ENCODE data around the gene WDR41. TPM values are rescaled to one million over a fixed set of nuclear protein-coding genes. Genes with fewer than 3 reads are reported as not detected.
"Not testable (repeated sequence)": the region's sequence is repeated elsewhere in the genome, so short reads cannot be mapped to it uniquely, and the experiment has no call there.

WDR41 gene
- total RNA-seq, 1 experiment from 2014 or later = 54.1 TPM

GRCh38 chr5:77389746-77390145 is 102.4 kb downstream of the WDR41 start:
- no peak overlapping the region for H3K9ac ChIP-seq (ENCODE audit: low read length)
- H3K36me3 ChIP-seq (ENCODE audit: control insufficient read depth in 1 of 2, insufficient read depth in 2 of 2, low read length in 2 of 2) = no peaks in the 10 kb centered on the region
- H3K27ac ChIP-seq (ENCODE audit: low read depth, low read length) = no peak overlapping the region
- CTCF ChIA-PET = no interaction called here
- H3K4me1 ChIP-seq (ENCODE audit: control insufficient read depth in 1 of 2, insufficient read depth in 2 of 2, low read length in 2 of 2) = no peaks in the 10 kb centered on the region
- BruUV-seq (replicated peaks) = no TSS peak
- H3K4me3 ChIP-seq (replicated peaks in 1 of 2; ENCODE audit: low read depth in 1 of 2, low read length in 2 of 2) = no peak overlapping the region
- TF ChIP-seq YY1 (IDR thresholded peaks at IDR 0.05; ENCODE audit: extremely low read depth, insufficient replicate concordance, low read depth, low read length) (no peak), ZNF274 (IDR thresholded peaks at IDR 0.05; ENCODE audit: low read depth, low read length) (no peak)
- intact Hi-C loops (cut with micrococcal nuclease) = no loop called here
- H4K20me1 ChIP-seq (ENCODE audit: insufficient read depth) = no peaks in the 10 kb centered on the region
- no peaks in the 10 kb centered on the region for H3K27me3 ChIP-seq (ENCODE audit: insufficient read depth, low read length)
- H3K4me2 ChIP-seq (ENCODE audit: low read length) = no peak overlapping the region
- no peak for ATAC-seq
- no peaks in the 10 kb centered on the region for H3K79me2 ChIP-seq (ENCODE audit: insufficient read depth, low read length)
- DNase-seq (ENCODE audit: low read depth, low spot score) = no peak
- POLR2A ChIA-PET = no interaction called here
- H3K9me2 ChIP-seq (ENCODE audit: insufficient read depth) = no peaks in the 10 kb centered on the region
- no peaks in the 10 kb centered on the region for H3K9me3 ChIP-seq (ENCODE audit: control insufficient read depth in 1 of 2, insufficient read depth in 1 of 2, low read depth in 1 of 2, low read length in 2 of 2)
- RAD21 ChIA-PET (ENCODE audit: low non-redundant PET in 1 of 2, low total read pairs in 2 of 2, uncharacterized antibody in 2 of 2, unreplicated experiment in 2 of 2) = no interaction called here
- no peak overlapping the region for H2AFZ ChIP-seq (ENCODE audit: low read depth, low read length, poor library complexity, severe bottlenecking)

DNA sequence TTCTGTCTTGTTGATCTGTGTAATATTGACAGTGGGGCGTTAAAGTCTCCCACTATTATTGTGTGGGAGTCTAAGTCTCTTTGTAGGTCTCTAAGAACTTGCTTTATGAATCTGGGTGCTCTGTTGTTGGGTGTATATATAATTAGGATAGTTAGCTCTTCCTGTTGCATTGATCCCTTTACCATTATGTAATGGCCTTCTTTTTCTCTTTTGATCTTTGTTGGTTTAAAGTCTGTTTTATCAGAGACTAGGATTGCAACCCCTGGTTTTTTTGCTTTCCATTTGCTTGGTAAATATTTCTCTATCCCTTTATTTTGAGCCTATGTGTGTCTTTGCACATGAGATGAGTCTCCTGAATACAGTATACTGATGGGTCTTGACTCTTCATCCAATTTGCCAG is 105.8 kb downstream of the WDR41 start:
- H3K4me2 ChIP-seq (ENCODE audit: low read length); CTCF ChIA-PET; H3K36me3 ChIP-seq (ENCODE audit: control insufficient read depth in 1 of 2, insufficient read depth in 2 of 2, low read length in 2 of 2); H3K9ac ChIP-seq (ENCODE audit: low read length); H4K20me1 ChIP-seq (ENCODE audit: insufficient read depth); POLR2A ChIA-PET; ATAC-seq; BruUV-seq (replicated peaks); RAD21 ChIA-PET (ENCODE audit: low non-redundant PET in 1 of 2, low total read pairs in 2 of 2, uncharacterized antibody in 2 of 2, unreplicated experiment in 2 of 2); DNase-seq (ENCODE audit: low read depth, low spot score); H3K27me3 ChIP-seq (ENCODE audit: insufficient read depth, low read length); H3K79me2 ChIP-seq (ENCODE audit: insufficient read depth, low read length); H2AFZ ChIP-seq (ENCODE audit: low read depth, low read length, poor library complexity, severe bottlenecking); intact Hi-C loops (cut with micrococcal nuclease); H3K9me3 ChIP-seq (ENCODE audit: control insufficient read depth in 1 of 2, insufficient read depth in 1 of 2, low read depth in 1 of 2, low read length in 2 of 2); H3K27ac ChIP-seq (ENCODE audit: low read depth, low read length); H3K4me3 ChIP-seq (replicated peaks in 1 of 2; ENCODE audit: low read depth in 1 of 2, low read length in 2 of 2); H3K4me1 ChIP-seq (ENCODE audit: control insufficient read depth in 1 of 2, insufficient read depth in 2 of 2, low read length in 2 of 2); H3K9me2 ChIP-seq (ENCODE audit: insufficient read depth): not testable (repeated sequence)

GRCh38 chr5:77383336-77383735 is 108.8 kb downstream of the WDR41 start:
- ATAC-seq; BruUV-seq (replicated peaks); H2AFZ ChIP-seq (ENCODE audit: low read depth, low read length, poor library complexity, severe bottlenecking); intact Hi-C loops (cut with micrococcal nuclease); H3K9me3 ChIP-seq (ENCODE audit: control insufficient read depth in 1 of 2, insufficient read depth in 1 of 2, low read depth in 1 of 2, low read length in 2 of 2); H3K9ac ChIP-seq (ENCODE audit: low read length); H3K9me2 ChIP-seq (ENCODE audit: insufficient read depth); H3K27me3 ChIP-seq (ENCODE audit: insufficient read depth, low read length); H3K4me3 ChIP-seq (replicated peaks in 1 of 2; ENCODE audit: low read depth in 1 of 2, low read length in 2 of 2); H3K4me1 ChIP-seq (ENCODE audit: control insufficient read depth in 1 of 2, insufficient read depth in 2 of 2, low read length in 2 of 2); H3K27ac ChIP-seq (ENCODE audit: low read depth, low read length); CTCF ChIA-PET; DNase-seq (ENCODE audit: low read depth, low spot score); H3K4me2 ChIP-seq (ENCODE audit: low read length); H4K20me1 ChIP-seq (ENCODE audit: insufficient read depth); RAD21 ChIA-PET (ENCODE audit: low non-redundant PET in 1 of 2, low total read pairs in 2 of 2, uncharacterized antibody in 2 of 2, unreplicated experiment in 2 of 2); POLR2A ChIA-PET; H3K79me2 ChIP-seq (ENCODE audit: insufficient read depth, low read length); H3K36me3 ChIP-seq (ENCODE audit: control insufficient read depth in 1 of 2, insufficient read depth in 2 of 2, low read length in 2 of 2): not testable (repeated sequence)

Other genes with a start within 250 kb of the WDR41 start
- gene OTP, start 146.4 kb upstream of the WDR41 start, total RNA-seq (2021; ENCODE audit: unreplicated experiment) = 0.07 TPM

Measured in HCT116 (cell line).